ENCODE measurements around the gene IYD.
"Not testable (repeated sequence)": the region's sequence is repeated elsewhere in the genome, so short reads cannot be mapped to it uniquely, and the experiment has no call there.

Gene IYD

GRCh38 chr6:150445486-150445885, 76.7 kb downstream of the IYD start:
- in situ Hi-C loops (cut with HindIII; ENCODE audit: low sequenced_read_pairs): no loop called here
- TF ChIP-seq, protein P1, sequence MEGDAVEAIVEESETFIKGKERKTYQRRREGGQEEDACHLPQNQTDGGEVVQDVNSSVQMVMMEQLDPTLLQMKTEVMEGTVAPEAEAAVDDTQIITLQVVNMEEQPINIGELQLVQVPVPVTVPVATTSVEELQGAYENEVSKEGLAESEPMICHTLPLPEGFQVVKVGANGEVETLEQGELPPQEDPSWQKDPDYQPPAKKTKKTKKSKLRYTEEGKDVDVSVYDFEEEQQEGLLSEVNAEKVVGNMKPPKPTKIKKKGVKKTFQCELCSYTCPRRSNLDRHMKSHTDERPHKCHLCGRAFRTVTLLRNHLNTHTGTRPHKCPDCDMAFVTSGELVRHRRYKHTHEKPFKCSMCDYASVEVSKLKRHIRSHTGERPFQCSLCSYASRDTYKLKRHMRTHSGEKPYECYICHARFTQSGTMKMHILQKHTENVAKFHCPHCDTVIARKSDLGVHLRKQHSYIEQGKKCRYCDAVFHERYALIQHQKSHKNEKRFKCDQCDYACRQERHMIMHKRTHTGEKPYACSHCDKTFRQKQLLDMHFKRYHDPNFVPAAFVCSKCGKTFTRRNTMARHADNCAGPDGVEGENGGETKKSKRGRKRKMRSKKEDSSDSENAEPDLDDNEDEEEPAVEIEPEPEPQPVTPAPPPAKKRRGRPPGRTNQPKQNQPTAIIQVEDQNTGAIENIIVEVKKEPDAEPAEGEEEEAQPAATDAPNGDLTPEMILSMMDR (IDR thresholded peaks at IDR 0.05; ENCODE audit: low read depth, low read length): no peak
- H3K4me3 ChIP-seq (ENCODE audit: low read depth, low read length): no peak overlapping the region
- no peak for DNase-seq (ENCODE audit: low read depth, low spot score)

DNA sequence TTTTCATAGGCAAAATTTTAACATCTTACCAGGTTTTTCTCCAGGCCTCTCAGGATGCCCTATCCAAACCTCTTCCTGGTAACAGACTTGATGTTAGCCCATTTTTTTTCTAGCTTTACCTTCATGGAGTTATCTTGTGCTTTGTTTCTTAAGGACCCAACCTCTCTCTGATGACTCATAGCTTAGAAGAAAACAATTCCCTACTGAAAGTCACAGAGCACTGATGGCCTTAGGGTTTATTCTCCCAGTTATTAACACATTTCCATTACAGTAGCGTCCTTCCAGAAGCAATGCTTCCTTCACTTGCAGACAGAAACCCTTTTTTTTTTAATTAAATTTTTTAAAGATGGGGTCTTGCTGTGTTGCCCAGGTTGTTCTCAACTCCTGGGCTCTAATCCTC, 79.4 kb downstream of the IYD start:
- DNase-seq (ENCODE audit: low read depth, low spot score): no peak
- H3K4me3 ChIP-seq (ENCODE audit: low read depth, low read length): no peak overlapping the region
- in situ Hi-C loops (cut with HindIII; ENCODE audit: low sequenced_read_pairs): no loop called here
- TF ChIP-seq, protein P1 (IDR thresholded peaks at IDR 0.05; ENCODE audit: low read depth, low read length): no peak

- DNase-seq (ENCODE audit: low read depth, low spot score); in situ Hi-C loops (cut with HindIII; ENCODE audit: low sequenced_read_pairs); H3K4me3 ChIP-seq (ENCODE audit: low read depth, low read length): not testable (repeated sequence)
Measured at GRCh38 chr6:150449055-150449454, 80.2 kb downstream of the IYD start.

DNA sequence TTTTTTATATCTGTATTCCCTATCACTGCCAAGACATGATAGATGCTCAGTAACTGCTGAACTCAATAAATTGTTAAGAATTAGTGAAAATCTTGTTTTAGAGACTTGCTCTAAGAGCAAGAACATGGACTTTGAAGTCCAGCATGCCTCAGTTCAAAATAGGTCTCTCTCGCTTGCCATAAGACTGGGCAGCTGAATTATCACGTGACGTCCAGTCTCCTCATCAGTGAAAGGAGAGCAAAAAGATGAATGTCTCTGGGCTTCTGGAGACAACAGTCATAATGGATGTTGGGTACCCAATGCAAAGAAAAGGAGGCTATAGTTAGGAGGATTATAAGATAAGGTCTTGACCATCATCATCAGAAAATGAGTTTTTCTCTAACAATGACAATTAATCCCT, 82.1 kb downstream of the IYD start:
- H3K4me3 ChIP-seq (ENCODE audit: low read depth, low read length): no peak overlapping the region
- in situ Hi-C loops (cut with HindIII; ENCODE audit: low sequenced_read_pairs): no loop called here
- TF ChIP-seq, protein P1 (IDR thresholded peaks at IDR 0.05; ENCODE audit: low read depth, low read length): no peak
- no peak for DNase-seq (ENCODE audit: low read depth, low spot score)

DNA sequence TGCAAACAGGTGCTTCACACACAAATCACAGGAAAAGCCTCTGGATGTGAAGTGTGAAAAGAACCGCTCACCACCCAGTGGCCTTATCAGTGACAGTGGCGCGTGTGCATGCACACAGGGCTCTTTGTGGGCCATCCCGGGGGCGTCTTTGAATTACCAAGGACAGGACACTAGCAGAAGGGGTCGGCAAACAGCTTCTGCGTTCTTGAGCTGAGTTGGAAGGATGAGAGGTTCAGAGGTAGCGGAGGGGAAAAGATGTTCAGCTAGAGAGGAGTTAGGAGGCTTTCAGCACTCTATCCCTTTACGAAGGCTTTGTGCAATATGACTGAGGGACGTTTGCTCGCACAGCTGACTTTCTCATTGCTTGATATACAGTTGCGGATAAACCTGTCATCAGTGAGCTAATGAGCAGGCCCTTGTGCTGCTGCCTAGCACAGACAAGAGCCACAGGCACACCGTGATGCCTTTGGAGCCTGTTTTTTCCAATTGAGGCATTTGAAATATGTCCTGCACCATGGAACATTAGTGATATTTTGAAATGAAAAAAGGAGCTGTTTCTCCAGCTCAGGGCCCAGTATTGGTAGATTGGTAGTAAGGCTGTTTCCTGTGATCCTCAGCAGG, 83.1 kb downstream of the IYD start:
- TF ChIP-seq, protein P1 (IDR thresholded peaks at IDR 0.05; ENCODE audit: low read depth, low read length): no peak
- no peak overlapping the region for H3K4me3 ChIP-seq (ENCODE audit: low read depth, low read length)
- no peak for DNase-seq (ENCODE audit: low read depth, low spot score)
- in situ Hi-C loops (cut with HindIII; ENCODE audit: low sequenced_read_pairs): no loop called here

DNA sequence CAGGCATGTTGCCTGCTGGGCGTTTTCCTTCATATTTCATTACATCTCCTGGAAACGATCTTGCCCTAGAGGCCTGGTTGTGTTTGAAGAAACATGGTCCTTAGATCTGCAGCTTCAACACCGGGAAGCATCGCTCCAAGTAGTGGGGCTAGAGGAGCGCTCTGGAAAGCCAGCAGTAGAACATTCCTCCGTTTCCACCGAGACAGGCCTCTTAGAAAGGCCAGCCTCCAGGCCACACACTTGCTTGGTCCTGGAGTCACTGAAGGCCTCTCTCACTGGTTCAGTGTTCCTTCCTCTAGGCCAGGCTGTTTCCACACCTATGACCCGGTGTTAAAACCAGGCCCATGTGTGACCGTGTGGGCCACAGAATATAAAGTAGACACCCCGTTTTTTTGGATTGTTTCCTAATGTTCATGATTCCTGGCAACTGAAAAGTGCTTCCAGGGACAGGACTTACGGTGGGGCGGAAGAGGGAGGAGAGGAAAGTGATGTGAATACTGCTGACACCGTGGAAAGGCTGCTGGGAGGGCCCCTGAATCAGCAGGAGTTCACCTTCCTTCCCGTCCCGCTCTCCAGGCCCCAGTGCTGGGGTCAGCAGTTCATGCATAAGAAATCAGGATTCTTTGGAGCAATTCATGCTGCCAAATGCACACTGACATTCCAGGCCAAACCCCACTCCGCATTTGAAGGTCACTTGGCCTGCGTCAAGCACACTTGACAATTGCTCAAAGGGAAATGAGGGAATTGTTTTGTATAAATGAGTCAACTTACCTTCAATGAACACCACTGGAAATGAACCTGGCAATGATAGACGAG, 83.8 kb downstream of the IYD start:
- in situ Hi-C loops (cut with HindIII; ENCODE audit: low sequenced_read_pairs): no loop called here

GRCh38 chr6:150453357-150453756, 84.5 kb downstream of the IYD start:
- no peak for DNase-seq (ENCODE audit: low read depth, low spot score)
- no peak overlapping the region for H3K4me3 ChIP-seq (ENCODE audit: low read depth, low read length)
- TF ChIP-seq, protein P1 (IDR thresholded peaks at IDR 0.05; ENCODE audit: low read depth, low read length): no peak
- in situ Hi-C loops (cut with HindIII; ENCODE audit: low sequenced_read_pairs): no loop called here

More for the DNA sequence above, 83.8 kb downstream of the IYD start:
- TF ChIP-seq, protein P1 (IDR thresholded peaks at IDR 0.05; ENCODE audit: low read depth, low read length): no peak
- DNase-seq (ENCODE audit: low read depth, low spot score): no peak
- no peak overlapping the region for H3K4me3 ChIP-seq (ENCODE audit: low read depth, low read length)
